ENCODE data around the gene ZNF865. TPM values are rescaled to one million over a fixed set of nuclear protein-coding genes. Genes with fewer than 3 reads are reported as not detected.

The ZNF865 gene
- total and polyA plus RNA-seq, 2 of the 8 experiments (the other 6 are each of a cell fraction or from before 2014, with no cell fraction given) = 3.5 to 13.6 TPM

DNA sequence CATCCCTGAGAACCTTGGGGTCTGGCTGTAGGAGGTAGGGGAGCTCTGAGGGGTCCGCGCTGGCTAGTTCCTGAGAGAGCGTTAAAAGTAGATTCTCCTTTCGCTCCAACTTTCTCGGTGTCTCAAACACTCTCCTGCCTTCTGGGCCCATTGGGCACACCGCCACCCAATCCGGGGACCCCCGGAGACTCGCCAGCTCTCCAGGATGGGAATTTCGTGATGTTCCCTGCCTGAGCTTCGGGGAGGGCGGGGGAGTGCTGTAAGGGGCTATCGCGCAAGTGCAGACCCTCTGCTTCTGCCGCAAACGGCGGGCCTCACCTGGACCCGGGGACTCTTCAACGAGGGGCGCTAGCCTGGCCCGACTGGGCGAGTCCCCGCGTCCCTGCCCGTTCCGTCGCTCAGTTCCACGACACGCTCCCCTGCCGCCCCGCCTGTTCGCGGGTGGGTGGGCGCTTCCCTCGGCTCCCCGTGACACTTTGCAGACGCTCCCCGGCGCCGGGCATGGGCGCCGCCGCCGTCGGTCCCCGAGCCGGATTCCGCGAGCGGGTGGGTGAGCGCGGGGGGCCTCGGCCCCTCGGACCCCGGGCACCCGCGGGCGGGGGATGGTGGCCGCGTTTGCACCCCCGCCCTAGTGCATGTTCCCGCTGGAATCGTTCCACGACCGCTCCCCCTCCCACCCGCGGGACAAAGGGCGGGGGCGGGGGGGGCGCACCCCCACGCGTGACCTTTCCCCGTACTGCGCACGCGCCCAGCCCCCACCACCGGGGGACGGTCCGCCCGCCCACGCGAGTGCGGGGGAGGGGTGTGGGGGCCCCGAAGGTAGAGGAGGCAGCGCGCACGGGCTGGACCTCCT lies 42.5 kb downstream of the ZNF865 start, which contains the start of gene CCDC106 (continued):
- TF ChIP-seq POLR2AphosphoS5 (IDR thresholded peaks at IDR 0.05; ENCODE audit: low read depth, low read length) (no peak), EZH2 (IDR thresholded peaks at IDR 0.05; ENCODE audit: low read depth, low read length, severe bottlenecking) (no peak), BRCA1 (IDR thresholded peaks at IDR 0.05; ENCODE audit: low read depth, low read length) (0 out of 2 replicates have a peak, but pooled peaks have one; percentile 4), JUND (IDR thresholded peaks at IDR 0.05; ENCODE audit: low read length) (no peak), SUZ12 (IDR thresholded peaks at IDR 0.05; ENCODE audit: low read length) (peak; percentile 60; the same call in 1 of the 2 replicates), SIN3A (conservative IDR thresholded peaks at IDR 0.05 in 1 of 2, IDR thresholded peaks at IDR 0.05 in 1 of 2; ENCODE audit: low read depth in 1 of 2, low read length in 2 of 2) (peak in 1 of 2 experiments; percentile 52; a peak in 1 of 4 replicates), SP1 (IDR thresholded peaks at IDR 0.05; ENCODE audit: low read depth, low read length) (peak; percentile 82), RFX5 (IDR thresholded peaks at IDR 0.05; ENCODE audit: borderline replicate concordance, low read depth, low read length) (no peak), SRF (IDR thresholded peaks at IDR 0.05; ENCODE audit: low read depth, low read length) (no peak), RXRA (IDR thresholded peaks at IDR 0.05; ENCODE audit: insufficient read depth, low read depth, low read length) (no peak), HDAC6 (IDR thresholded peaks at IDR 0.05; ENCODE audit: low read depth, low read length) (no peak), CBX8 (IDR thresholded peaks at IDR 0.05; ENCODE audit: borderline replicate concordance, low read depth, low read length) (no peak), EGR1 (IDR thresholded peaks at IDR 0.05; ENCODE audit: borderline replicate concordance, low read depth, low read length) (peak; percentile 74; the same call in 1 of the 2 replicates), CREB1 (IDR thresholded peaks at IDR 0.05) (no peak), GTF2F1 (IDR thresholded peaks at IDR 0.05; ENCODE audit: borderline replicate concordance, low read depth, low read length) (no peak)
- TF ChIP-seq, protein P1, sequence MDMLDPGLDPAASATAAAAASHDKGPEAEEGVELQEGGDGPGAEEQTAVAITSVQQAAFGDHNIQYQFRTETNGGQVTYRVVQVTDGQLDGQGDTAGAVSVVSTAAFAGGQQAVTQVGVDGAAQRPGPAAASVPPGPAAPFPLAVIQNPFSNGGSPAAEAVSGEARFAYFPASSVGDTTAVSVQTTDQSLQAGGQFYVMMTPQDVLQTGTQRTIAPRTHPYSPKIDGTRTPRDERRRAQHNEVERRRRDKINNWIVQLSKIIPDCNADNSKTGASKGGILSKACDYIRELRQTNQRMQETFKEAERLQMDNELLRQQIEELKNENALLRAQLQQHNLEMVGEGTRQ (IDR thresholded peaks at IDR 0.05; ENCODE audit: low read length) = no peak
- TF ChIP-seq, protein P2, sequence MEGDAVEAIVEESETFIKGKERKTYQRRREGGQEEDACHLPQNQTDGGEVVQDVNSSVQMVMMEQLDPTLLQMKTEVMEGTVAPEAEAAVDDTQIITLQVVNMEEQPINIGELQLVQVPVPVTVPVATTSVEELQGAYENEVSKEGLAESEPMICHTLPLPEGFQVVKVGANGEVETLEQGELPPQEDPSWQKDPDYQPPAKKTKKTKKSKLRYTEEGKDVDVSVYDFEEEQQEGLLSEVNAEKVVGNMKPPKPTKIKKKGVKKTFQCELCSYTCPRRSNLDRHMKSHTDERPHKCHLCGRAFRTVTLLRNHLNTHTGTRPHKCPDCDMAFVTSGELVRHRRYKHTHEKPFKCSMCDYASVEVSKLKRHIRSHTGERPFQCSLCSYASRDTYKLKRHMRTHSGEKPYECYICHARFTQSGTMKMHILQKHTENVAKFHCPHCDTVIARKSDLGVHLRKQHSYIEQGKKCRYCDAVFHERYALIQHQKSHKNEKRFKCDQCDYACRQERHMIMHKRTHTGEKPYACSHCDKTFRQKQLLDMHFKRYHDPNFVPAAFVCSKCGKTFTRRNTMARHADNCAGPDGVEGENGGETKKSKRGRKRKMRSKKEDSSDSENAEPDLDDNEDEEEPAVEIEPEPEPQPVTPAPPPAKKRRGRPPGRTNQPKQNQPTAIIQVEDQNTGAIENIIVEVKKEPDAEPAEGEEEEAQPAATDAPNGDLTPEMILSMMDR (IDR thresholded peaks at IDR 0.05; ENCODE audit: control extremely low read depth in 1 of 3, insufficient read depth in 1 of 3, low read depth in 1 of 3, low read length in 3 of 3) = no peak
- TF ChIP-seq, protein P3, sequence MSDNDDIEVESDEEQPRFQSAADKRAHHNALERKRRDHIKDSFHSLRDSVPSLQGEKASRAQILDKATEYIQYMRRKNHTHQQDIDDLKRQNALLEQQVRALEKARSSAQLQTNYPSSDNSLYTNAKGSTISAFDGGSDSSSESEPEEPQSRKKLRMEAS (IDR thresholded peaks at IDR 0.05) = no peak
- TF ChIP-seq, protein P4, sequence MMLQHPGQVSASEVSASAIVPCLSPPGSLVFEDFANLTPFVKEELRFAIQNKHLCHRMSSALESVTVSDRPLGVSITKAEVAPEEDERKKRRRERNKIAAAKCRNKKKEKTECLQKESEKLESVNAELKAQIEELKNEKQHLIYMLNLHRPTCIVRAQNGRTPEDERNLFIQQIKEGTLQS (IDR thresholded peaks at IDR 0.05; ENCODE audit: insufficient read depth, low read depth, low read length) = no peak

Data from H1 (cell line).